MCF 10A (cell line): ENCODE results near the gene TSC22D2. TPM values are rescaled to one million over a fixed set of nuclear protein-coding genes. Genes with fewer than 3 reads are reported as not detected.

Experiments used
- total RNA-seq: library from RNA; stranded (reverse); gene quantifications from 2 replicates; pipeline ENCODE4 v1.2.3, GENCODE V29; 2022

The TSC22D2 gene
- total RNA-seq, 1 experiment from 2014 or later, result 31.2 TPM

Other genes with a start within 250 kb of the TSC22D2 start
- gene SERP1, start 138.2 kb downstream of the TSC22D2 start, total RNA-seq, result 227 and 308 TPM in 2 replicates
- gene EIF2A, start 138.5 kb downstream of the TSC22D2 start, total RNA-seq, result 112 and 117 TPM in 2 replicates
- 71.1 and 80.7 TPM in 2 replicates for gene SELENOT, start 195.0 kb downstream of the TSC22D2 start, total RNA-seq